HG03378 (cell line): ENCODE measurements around the gene SIGLEC15.
"Not testable (repeated sequence)": the region's sequence is repeated elsewhere in the genome, so short reads cannot be mapped to it uniquely, and the experiment has no call there.

Experiments
- ATAC-seq: cut with Tn5 transposase; IDR thresholded peaks from one replicate; pipeline ENCODE4 v1.9.1; 2021; ENCODE audit warnings: mild to moderate bottlenecking, moderate library complexity; ENCODE audit not compliant: unreplicated experiment

SIGLEC15 gene, protein sequence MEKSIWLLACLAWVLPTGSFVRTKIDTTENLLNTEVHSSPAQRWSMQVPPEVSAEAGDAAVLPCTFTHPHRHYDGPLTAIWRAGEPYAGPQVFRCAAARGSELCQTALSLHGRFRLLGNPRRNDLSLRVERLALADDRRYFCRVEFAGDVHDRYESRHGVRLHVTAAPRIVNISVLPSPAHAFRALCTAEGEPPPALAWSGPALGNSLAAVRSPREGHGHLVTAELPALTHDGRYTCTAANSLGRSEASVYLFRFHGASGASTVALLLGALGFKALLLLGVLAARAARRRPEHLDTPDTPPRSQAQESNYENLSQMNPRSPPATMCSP

DNA sequence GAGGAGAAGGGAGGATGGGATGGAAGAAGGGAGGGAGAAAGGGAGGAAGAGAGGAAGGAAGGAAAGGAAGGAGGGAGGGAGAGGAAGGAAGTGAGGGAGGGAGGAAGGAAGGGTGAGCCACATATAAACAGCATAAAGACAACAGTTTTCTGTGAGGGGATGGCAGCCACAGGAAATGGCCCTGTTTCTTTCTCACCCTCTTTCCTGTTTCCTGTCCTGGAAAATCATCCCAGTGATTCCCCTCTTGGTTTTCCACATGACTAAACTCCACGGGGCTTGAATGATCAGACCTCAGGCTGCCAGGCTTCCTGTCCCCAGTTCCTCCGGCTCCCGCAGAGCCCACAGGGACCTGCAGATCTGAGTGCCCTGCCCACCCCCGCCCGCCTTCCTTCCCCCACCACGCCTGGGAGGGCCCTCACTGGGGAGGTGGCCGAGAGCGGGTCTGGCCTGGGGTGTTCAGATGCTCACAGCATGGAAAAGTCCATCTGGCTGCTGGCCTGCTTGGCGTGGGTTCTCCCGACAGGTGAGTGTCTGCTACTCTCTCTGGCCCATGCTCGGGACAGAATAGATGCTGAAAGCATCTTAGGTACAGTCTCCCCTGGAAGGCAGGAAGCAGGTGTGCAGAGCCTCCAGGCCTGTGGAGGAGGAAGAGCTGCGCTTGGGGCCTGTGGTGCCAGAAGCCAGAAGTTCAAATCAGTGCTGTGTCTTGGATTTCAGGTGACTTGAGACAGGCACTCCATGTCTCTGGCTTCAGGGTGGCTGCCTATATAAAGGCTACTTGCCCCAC is at the start of gene SIGLEC15:
Gene SIGLEC15, plus strand, starts transcription at position 418 of the 787 bp plus-strand sequence. Its CDS starts 54 bp downstream, at position 472.
- no peak for ATAC-seq

DNA sequence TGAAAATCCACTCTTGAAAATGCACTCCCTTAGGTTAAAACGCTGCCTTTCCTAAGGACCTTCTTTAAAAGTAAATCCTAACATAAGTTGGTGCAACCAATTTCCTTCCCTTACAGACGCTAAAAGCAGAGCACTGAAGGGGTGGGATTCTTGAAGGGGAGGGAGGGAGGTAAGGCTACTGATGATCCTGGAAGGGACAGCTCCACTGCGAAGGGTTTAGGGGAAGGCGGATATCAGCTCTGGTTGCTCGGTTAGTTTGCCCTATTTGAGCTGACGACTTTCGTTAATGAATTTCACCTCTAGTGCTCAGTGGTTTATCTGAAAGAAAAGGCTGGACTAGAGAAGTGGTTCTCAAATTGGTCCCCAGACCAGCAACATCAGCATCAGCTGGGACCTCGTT is 49.7 kb upstream of the SIGLEC15 start:
- no peak for ATAC-seq

DNA sequence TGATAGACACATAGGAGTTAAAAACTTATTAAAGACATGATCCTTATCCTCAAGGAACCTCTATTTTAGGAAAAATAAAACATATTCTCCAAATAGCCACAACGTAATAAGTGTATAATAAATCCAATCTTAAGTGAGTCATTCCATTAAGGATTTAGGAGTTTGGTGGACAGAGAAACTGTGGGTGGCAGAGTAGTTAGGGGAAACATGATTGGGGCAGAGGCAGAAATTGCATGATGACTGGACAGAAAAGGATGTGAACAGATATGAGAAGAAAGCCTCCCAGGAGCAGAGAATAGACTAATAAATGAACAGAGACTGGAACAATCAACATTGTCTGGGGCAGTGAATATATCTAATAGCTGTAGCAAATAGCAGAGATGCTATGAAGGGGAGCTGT is 48.1 kb upstream of the SIGLEC15 start:
- no peak for ATAC-seq

DNA sequence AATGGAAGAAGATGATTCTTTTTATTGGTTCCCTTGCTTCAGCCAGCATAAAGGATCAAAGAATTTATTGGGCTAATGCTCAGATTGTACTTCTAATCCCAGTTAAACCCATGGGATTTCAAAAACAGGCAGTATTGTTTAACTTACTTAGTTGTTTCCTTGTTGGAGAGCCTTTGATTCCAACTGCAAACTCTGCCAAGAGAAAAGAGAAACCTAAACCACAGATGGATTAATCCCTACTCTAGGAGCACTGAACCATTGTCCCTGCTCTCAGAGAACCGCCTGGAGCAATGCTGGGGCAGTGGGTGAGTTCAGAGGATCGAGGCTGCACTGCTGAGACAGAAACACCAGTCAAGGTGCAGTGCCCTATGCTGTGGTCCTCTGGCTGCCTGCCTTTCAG is 44.9 kb upstream of the SIGLEC15 start:
- no peak for ATAC-seq

DNA sequence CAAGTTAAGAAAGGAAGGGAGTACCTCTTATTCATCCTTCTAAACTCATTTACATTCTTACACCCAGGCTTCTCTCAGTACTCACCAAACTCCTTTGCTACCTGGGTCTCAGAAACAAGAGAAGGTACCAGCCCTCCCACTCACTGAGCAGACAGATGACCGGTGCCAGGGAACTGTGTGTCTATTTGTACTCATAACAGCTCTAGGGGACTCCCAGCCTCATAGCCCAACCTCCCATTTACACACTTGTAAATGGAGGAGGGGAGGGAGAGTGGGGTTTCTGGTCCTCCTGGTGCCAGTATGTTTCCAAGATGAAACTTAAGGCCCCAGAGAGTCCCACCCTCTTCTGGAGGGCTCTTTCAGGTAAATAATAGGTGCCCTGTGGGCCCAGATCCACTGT is 42.8 kb upstream of the SIGLEC15 start:
- peak; percentile 62 for ATAC-seq

DNA sequence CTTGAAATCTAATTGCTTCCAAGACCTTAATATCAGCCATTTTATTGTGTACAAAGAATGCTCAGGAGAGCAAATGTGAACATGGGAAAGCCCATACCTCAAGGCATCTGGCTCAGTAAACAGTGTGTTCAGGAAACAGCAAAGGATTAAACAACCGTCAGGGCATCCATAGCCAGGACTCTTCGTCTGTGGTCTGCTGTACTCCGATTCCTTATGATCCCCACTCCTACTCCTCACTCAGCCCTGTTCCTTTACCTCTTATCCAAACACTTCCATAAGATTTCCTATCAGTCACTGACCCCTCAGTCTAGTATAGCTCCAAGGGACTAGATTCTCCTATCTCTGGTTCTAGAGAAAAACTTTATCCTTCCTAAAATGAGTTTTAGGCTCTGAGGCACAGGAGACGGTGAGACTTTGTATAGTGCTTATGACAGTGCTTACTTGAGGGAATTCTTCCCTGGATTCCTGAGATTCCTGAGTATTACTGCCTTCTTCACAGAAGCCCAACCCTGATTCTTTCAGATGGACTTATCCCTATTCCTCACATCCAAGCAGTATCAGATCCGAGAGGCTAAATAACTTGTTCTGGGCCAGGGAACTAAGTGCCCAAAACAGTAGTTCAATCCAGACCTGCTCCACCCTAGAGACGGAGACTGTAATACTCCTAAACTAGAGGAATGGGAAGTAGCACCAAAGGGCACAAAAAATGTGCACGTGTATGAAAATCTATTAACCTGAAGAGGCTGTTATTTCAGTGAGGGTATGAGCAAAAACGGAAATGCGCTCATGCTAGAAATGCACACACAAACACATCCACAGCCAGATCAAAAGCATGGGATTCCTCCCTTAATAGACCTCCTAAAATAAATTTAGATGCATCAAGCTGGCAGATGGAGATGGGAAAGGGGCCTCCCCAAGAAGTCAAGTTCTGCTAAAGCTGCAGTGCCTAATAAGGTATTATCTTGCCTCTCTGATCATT is 42.1 kb upstream of the SIGLEC15 start:
- ATAC-seq: no peak

DNA sequence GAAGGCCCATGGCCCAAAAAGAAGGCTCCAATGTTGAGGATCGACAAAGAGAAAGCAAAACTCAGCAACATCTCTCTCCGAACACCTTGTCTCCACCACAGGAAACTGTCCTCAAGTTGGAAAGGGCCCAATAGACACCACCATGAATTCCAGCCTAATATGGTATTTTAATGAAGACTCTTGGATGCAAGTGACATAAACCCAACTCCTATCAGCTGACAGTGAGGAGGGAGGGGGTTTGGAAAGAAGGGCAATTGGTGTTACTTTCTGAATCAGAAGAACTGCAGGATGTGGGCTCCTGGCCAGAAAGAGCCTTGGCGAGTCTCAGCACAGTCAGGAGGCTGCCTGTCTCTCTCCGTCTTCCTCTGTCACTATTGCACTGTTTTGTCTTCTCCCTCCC is 40.3 kb upstream of the SIGLEC15 start:
- no peak for ATAC-seq

DNA sequence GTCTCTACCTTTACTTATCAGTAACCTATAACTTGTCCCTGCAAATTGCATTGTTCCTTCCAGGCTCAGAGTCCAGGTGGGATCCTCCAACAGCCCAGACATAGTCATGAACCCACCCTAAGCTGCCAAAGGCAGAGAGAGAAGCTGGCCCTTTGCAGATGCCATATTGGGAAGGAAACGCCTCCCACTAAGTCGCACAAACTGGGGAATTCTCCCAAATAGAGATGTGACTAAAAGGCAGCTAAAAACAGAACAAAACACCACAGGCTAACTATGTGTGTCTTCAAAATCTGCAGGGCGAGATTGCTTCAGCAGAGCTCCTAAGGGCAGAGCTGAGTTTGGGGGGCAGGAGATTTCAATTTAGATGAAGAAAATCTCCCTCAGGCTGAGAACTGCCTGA is 38.5 kb upstream of the SIGLEC15 start:
- ATAC-seq: no peak

DNA sequence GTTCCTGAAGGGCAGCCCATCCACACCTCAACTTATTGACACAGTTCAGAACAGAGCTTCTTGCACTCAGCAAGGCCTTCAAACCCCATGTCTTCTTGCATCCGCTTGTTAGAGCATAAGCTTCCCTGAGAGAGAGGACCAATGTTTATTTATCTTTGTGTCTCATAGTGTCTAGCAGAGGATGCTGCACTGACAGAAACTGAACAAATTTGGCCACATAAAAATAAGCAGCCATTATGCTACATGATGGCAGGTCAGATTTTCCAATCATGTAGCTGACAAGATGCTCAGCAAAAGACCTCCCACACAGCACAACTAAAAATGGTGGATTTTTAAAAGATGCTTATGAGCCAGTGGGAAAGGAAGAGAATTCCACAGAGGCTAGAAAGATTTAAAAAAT is 38.1 kb upstream of the SIGLEC15 start:
- no peak for ATAC-seq

DNA sequence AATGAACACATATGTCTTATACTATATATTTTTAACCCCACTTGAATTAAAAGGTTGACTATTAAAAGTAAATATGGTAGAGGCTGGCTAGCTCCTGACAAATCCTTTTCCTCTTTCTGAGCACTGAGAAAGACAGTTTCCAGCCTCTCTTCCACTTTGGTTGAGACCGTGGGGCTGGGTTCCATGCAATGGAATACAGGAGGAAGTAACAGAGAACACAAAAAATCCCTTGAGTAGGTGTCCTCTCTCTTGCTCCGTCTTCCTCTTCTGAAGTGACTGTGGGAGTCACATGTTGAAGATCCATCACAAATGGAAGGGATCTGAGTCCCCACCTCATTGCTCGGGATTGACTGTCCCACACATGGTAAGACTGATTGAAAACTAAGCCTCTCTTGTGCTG is 36.6 kb upstream of the SIGLEC15 start:
- no peak for ATAC-seq

DNA sequence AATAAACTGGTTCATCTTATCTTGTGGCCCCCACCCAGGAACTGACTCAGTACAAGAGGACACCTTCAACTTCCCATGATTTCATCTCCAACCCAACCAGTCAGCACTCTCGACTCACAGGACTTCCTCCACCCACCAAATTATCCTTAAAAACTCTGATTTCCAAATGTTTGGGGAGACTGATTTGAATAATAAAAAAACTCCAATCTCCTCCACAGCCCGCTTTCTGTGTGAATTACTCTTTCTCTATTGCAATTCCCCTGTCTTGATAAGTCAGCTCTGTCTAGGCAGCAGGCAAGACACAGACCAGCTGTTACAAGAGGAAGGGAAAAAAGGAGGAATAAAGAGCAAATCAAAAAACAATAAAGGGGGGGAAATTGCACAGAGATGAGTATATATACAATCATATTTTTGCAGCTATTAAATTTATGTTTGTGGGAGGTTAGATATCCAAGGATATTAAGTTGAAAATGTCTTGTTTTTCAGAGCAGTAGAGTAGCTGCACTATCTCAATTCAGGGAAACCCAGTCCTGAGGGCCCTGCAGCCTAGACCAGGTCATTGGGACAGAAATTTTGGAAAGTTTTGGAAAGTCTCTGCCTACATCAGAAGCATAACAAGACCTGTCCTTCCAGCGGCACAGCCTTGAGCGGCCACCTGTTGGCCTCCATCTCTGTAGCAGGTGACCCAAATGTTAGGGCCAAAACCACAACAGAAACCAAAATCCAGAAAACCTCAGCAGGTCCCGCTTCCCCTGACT is 32.8 kb upstream of the SIGLEC15 start:
- ATAC-seq: no peak

DNA sequence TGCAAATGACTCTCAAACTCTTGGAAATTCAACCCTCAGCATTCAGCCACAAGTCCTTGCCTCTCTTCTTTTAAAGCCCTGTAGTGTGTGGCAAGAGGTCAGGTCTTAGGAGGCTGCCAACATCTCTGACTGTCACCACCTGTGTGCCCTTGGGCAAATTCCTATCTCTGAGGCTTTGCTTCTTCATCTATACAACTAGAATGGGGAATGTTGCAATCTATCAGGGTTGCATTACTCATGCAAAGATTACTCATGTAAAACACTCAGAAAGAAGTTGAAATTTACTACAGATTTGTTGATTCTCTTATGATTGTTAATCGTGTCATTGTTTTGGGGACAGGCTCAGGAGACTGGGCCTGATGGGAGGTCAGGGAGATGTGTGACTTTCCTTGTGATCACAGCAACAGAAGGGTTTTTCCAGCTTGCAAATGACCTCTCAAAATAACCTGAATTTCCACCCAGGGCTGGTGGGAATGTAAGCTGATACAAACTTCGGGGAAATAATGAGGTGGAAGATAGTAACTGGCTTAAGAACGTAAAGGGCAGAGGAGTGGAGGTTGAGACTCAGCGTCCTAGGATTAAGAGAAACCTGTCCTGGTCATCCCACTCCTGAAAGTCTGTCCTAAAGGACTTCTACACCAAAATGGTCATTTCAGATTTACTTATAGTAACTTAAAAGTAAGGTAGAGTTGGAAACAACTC is 32.1 kb upstream of the SIGLEC15 start:
- ATAC-seq: no peak

DNA sequence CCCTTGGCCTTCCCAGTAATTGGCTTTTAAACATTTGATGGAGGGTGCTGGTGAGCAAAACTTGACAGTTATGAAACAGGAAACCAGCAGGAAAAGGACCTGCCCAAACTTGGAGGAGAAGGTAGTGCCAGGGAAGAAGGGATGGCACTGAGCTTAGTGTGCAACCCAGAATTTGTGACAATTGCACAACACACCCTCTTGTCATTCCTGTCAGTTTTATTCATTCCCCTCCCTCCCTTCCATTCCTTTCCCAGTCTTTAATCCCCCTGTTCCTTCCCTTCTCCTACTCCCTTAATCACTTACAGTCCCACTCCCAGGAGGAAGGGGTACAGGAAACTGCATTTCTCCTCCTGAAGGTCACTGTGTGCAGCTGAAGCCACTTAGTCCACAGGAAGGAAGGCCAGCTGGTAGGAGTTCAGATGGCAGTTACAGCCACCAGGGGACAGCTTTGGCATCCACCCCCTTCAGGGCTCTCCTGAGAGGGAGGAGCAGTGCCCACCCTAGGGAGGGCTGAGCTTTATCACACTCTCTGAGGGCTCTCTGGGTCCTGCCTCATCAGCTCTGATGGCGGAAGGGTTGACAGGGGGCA is 24.0 kb upstream of the SIGLEC15 start:
- ATAC-seq: no peak

DNA sequence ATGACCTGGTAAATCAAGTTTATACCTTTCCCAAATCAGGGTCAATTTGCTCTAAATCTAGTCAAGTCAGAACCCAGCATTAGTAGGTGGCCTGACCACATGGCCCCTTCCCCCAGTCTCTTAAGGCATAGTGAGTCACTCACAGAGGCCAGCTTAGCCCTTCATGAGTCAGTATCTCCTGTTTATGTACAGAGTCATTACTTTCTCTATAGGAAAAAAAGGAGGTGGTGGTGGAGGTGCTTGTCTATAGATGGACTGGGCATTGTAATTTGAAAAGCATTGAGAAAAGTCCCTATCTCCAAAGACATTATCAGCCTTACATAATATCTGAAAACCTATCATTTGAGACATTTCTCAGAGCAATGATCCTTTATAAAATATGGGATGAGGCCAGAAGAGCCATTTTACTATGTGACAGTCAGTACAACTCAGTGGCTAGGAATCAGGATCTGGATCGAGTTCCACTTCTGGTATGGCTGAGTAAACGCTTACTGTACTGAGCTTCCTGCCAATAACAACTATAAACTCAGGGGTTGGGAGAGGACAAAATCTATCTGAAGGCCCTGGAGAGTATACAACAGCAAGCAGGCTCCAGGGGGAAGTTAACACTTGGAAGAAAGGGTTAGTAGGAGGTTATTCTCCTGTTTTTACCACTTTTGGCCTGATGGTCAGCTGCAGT is 22.5 kb upstream of the SIGLEC15 start:
- no peak for ATAC-seq

DNA sequence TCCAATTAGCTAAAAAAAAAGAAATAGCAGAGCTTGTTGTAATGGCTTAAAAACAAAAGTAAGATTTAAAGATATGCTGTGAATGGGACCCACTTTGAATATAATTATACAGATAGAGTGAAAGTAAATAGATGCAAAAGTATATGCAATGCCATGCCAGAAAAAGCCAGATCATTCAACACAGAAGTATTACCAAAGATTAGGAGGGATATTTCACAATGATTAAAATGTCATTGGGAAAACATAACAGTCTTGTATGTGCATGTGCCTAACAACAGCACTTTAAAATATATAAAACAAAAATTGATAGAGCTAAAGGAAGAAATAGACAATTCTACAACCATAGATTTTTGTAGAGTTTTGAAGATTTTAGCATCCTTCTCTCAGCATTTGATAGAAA is 19.9 kb upstream of the SIGLEC15 start:
- ATAC-seq: no peak

DNA sequence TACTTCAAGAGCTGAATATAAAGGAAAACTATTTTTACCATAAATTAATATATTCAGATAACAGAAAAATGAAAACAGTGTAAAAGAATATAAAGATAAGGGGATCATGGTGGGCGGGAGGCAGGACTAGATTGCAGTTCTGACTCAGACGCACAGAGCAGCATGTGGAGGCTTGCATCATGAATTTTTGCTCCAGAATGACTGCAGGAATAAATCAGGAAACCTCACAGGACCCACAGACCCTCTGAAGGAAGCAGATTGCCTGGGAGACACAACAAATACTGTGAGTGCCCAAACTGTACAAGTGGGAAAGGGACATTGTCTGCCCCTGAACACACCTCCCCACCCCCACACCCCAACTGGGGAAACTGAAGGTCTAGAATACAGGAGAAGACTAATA is 19.2 kb upstream of the SIGLEC15 start:
- no peak for ATAC-seq

DNA sequence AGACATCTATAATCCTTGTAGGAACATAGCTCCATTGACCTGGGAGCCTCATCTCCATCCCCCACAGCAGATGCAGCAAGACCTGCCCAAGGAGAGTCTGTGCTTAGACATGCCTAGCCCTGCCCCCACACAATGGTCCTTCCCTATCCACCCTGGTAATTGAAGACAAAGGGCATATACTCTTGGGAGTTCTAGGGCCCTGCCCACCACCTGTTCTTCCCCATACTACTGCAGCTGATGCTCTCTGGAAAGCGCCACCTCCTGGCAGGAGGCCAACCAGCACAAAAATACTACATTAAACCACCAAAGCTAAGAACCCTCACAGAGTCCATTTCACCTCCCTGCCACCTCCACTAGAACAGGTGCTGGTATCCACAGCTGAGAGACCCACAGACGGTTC is 18.3 kb upstream of the SIGLEC15 start:
- ATAC-seq: not testable (repeated sequence)

DNA sequence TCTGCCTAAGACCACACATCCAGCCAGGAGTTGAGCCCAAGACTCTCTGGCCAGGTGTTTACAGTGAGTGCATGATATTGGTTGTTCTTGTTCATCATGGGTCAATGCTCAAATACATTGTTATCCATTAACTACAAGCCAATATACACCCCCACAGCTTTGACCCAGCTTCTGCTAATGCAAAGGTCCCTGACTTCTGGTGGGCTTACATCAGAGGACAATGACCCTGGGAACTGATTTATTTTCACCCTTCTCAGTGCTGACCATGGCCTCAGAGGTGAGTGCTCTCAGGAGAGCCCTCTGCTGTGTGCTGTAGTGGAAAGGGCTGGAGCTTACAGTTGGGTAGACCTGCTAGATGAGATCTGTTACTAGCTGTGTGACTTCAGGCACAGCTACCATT is 10.7 kb upstream of the SIGLEC15 start:
- ATAC-seq: not testable (repeated sequence)

DNA sequence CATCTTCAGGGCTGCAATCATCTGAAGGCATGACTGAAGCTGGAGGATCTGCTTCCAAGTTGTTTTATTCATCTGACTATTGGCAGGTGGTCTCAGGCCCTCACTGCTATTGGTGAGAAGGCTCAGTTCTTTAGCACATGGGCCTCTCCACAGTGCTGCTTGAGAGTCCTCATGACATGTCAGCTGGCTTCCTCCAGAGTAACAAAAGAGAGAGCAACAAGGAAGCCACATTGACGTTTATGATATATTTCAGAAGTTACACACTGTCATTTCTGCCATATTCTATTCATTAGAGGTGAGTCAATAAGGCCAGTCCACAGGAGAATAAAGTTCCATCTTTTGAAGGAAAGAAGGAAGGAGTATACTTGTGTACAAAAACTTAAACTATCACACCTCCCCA is 7.9 kb upstream of the SIGLEC15 start:
- no peak for ATAC-seq
